Psoas muscle (tissue), 8 donors: ENCODE results near the gene KCNAB2. TPM values are rescaled to one million over a fixed set of nuclear protein-coding genes. Genes with fewer than 3 reads are reported as not detected.

Experiments
- ATAC-seq, 4 donors: fragments of 200-7000 bp; cut with Tn5 transposase; one replicate each; pipeline ENCODE4 v1.9.1; 2020; ENCODE audit warnings: moderate library complexity in 3 of 4, mild to moderate bottlenecking in 2 of 4
- DNase-seq, 2 donors: peaks; one replicate each; pipeline ENCODE4 v3.0.0-alpha.2; 2020
- H3K27ac ChIP-seq: fragments of 200-600 bp; one replicate; pipeline ENCODE4 v1.8.0; 2022
- H3K27me3 ChIP-seq, 3 donors: fragments of 200-600 bp in 1 of 3; one replicate each; pipeline versions ENCODE4 v1.6.1 to v1.8.0; 2013 to 2022; ENCODE audit warnings: low read length in 2 of 3, mild to moderate bottlenecking in 2 of 3, moderate library complexity in 1 of 3; ENCODE audit not compliant: insufficient read depth in 3 of 3
- H3K36me3 ChIP-seq, 2 donors: fragments of 200-600 bp in 1 of 2; one replicate each; pipeline versions ENCODE4 v1.6.1 to v1.8.0; 2013 to 2022; ENCODE audit warnings: low read depth in 1 of 2, mild to moderate bottlenecking in 1 of 2, moderate library complexity in 1 of 2; ENCODE audit not compliant: insufficient read depth in 1 of 2
- H3K4me1 ChIP-seq: fragments of 200-600 bp; one replicate; pipeline ENCODE4 v1.8.0; 2022
- H3K4me3 ChIP-seq: fragments of 200-600 bp; one replicate; pipeline ENCODE4 v1.8.0; 2022; ENCODE audit warnings: mild to moderate bottlenecking
- H3K9me3 ChIP-seq: fragments of 200-600 bp; one replicate; pipeline ENCODE4 v1.8.0; 2022
- CTCF ChIP-seq: fragments of 200-600 bp; IDR thresholded peaks from one replicate; pipeline ENCODE4 v1.8.0; 2022; ENCODE audit warnings: antibody characterized with exemption
- WGBS, 3 donors: extraction: QIAGEN DNeasy Blood & Tissue Kit; methylation state at CpG; one replicate each; pipeline versions ENCODE4 v1.1.6 to v1.1.7; 2013; 5-methylcytosine and 5-hydroxymethylcytosine counted together
- intact Hi-C, 2 donors: fragments of 100-400 bp; cut with DNase I; formaldehyde crosslinking; loops; one replicate each; pipeline versions ENCODE4 v1.11.0 to v1.14.2; 2022
- polyA plus RNA-seq, 3 donors: library from polyadenylated mRNA; stranded (reverse); fragments of 200-250 nt; gene quantifications; one replicate each; pipeline ENCODE4 v1.2.3, GENCODE V29; 2013
- total RNA-seq, 4 donors: library from RNA; stranded (reverse); fragmentation: NEBNext Ultra II Directional in 2 of 4; extraction: Animal tissue kit (Norgen Biotek cat#: 25700) in 2 of 4; gene quantifications; one replicate each; pipeline versions ENCODE4 v1.2.1 to v1.2.4, GENCODE V29; 2021 to 2023
- donor health status: healthy with polysubstance abuse.
- donor health status: DM: no; HTN: no; CAD: no; lungs with moderate emphysema.
- donor health status: Bipolar disorder and iron deficiency.
- donor health status: healthy.
- donor health status: DM: yes; HTN: yes; CAD: no.
- donor health status: DM: no; HTN: no; CAD: no.
- donor health status: DM: no; HTN: no; CAD: no.
- donor health status: DM: yes; HTN: yes; CAD: no.

Gene KCNAB2
- total and polyA plus RNA-seq, 7 donors = 0.86 to 8.8 (median 2.1) TPM

GRCh38 chr1:6130596-6130995 is 84.9 kb downstream of the KCNAB2 start:
- ATAC-seq (no peak), DNase-seq (no peak)
- TF ChIP-seq CTCF = no peak
- WGBS, 3 donors = 67 to 79% (median 72%) methylated on average over 7 of the region's 7 CpGs
- Histone ChIP-seq H3K4me1 (peaks cover 2% of the 10 kb centered on the region), H3K4me3 (no peak overlapping the region), H3K27me3 (peaks cover 0 to 29% (median 4%) of the 10 kb centered on the region in 3 donors), H3K27ac (no peak overlapping the region), H3K9me3 (no peaks in the 10 kb centered on the region), H3K36me3 (no peaks in the 10 kb centered on the region)
- intact Hi-C loops = no loop called here

- WGBS, 3 donors = 83 to 87% (median 87%) methylated on average over 9 of the region's 9 CpGs
- ATAC-seq (no peak), DNase-seq (no peak)
- no peak for TF ChIP-seq CTCF
- no peaks in the 10 kb centered on the region for H3K36me3 ChIP-seq
- peaks cover 0 to 26% (median 4%) of the 10 kb centered on the region in 3 donors for H3K27me3 ChIP-seq
- H3K4me1 ChIP-seq = peaks cover 2% of the 10 kb centered on the region
- H3K9me3 ChIP-seq = no peaks in the 10 kb centered on the region
- intact Hi-C loops = no loop called here
- no peak overlapping the region for H3K4me3 ChIP-seq
- H3K27ac ChIP-seq = no peak overlapping the region
Observed at GRCh38 chr1:6131561-6131960, 85.9 kb downstream of the KCNAB2 start.

GRCh38 chr1:6133146-6133895 is 87.6 kb downstream of the KCNAB2 start:
- intact Hi-C loops = no loop called here
- no peaks in the 10 kb centered on the region for H3K36me3 ChIP-seq
- H3K27ac ChIP-seq = no peak overlapping the region
- WGBS, 3 donors = 85 to 93% (median 87%) methylated on average over 15 of the region's 15 CpGs
- H3K4me1 ChIP-seq = no peaks in the 10 kb centered on the region
- H3K9me3 ChIP-seq = no peaks in the 10 kb centered on the region
- H3K27me3 ChIP-seq = peaks cover 0 to 26% (median 4%) of the 10 kb centered on the region in 3 donors
- ATAC-seq (no peak), DNase-seq (peak in 1 of 2 donors; percentile 31)
- no peak overlapping the region for H3K4me3 ChIP-seq
- TF ChIP-seq CTCF = no peak

GRCh38 chr1:6134206-6134605 is 88.5 kb downstream of the KCNAB2 start:
- Histone ChIP-seq H3K4me3 (no peak overlapping the region), H3K27ac (no peak overlapping the region), H3K9me3 (no peaks in the 10 kb centered on the region), H3K4me1 (no peaks in the 10 kb centered on the region), H3K36me3 (no peaks in the 10 kb centered on the region), H3K27me3 (peaks cover 0 to 21% (median 4%) of the 10 kb centered on the region in 3 donors)
- no peak for TF ChIP-seq CTCF
- intact Hi-C loops = no loop called here
- WGBS, 3 donors = 88 to 90% (median 89%) methylated on average over 10 to 11 of the region's 11 CpGs
- DNase-seq (peak in 1 of 2 donors; percentile 22), ATAC-seq (no peak)
